ENCODE measurements around the gene HIP1. TPM values are rescaled to one million over a fixed set of nuclear protein-coding genes. Genes with fewer than 3 reads are reported as not detected.
"Not testable (repeated sequence)": the region's sequence is repeated elsewhere in the genome, so short reads cannot be mapped to it uniquely, and the experiment has no call there.

The HIP1 gene
- total RNA-seq, 2 experiments from 2014 or later = 2.1 to 2.3 TPM

GRCh38 chr7:75623390-75624133 is 115.2 kb downstream of the HIP1 start:
- CTCF ChIA-PET = interaction anchor here (0.9 kb wide), 1 partner anchor 11 kb away, joined by 3 read pairs; no protein-coding TSS in a partner anchor
- Mint-ChIP-seq H3K27me3 (ENCODE audit: low read depth) (no peaks in the 10 kb centered on the region), H3K9me3 (peaks cover 6% of the 10 kb centered on the region), H3K27ac (no peak overlapping the region), H3K4me1 (ENCODE audit: low read depth) (peaks cover 4% of the 10 kb centered on the region), H3K4me3 (no peak overlapping the region), H3K36me3 (ENCODE audit: low read depth) (peaks cover 3% of the 10 kb centered on the region)
- intact Hi-C loops (cut with micrococcal nuclease) = no loop called here
- no peak for DNase-seq

GRCh38 chr7:75621124-75621523 is 117.6 kb downstream of the HIP1 start:
- CTCF ChIA-PET = no interaction called here
- intact Hi-C loops (cut with micrococcal nuclease) = no loop called here
- Mint-ChIP-seq H3K27me3 (ENCODE audit: low read depth) (no peaks in the 10 kb centered on the region), H3K9me3 (no peaks in the 10 kb centered on the region), H3K4me1 (ENCODE audit: low read depth) (peaks cover 23% of the 10 kb centered on the region), H3K27ac (no peak overlapping the region), H3K4me3 (no peak overlapping the region), H3K36me3 (ENCODE audit: low read depth) (no peaks in the 10 kb centered on the region)
- DNase-seq = no peak

- Mint-ChIP-seq H3K36me3 (ENCODE audit: low read depth) (no peaks in the 10 kb centered on the region), H3K27me3 (ENCODE audit: low read depth) (no peaks in the 10 kb centered on the region), H3K4me3 (no peak overlapping the region), H3K4me1 (ENCODE audit: low read depth) (peaks cover 23% of the 10 kb centered on the region), H3K9me3 (no peaks in the 10 kb centered on the region), H3K27ac (no peak overlapping the region)
- intact Hi-C loops (cut with micrococcal nuclease) = no loop called here
- CTCF ChIA-PET = no interaction called here
- DNase-seq = no peak
These were observed 119.1 kb downstream of the HIP1 start for GRCh38 chr7:75619636-75620035.

- peaks cover 23% of the 10 kb centered on the region for H3K4me1 Mint-ChIP-seq (ENCODE audit: low read depth)
- intact Hi-C loops (cut with micrococcal nuclease) = no loop called here
- DNase-seq = peak; percentile 72
- peak overlapping the region; percentile 54 for H3K27ac Mint-ChIP-seq
- H3K27me3 Mint-ChIP-seq (ENCODE audit: low read depth) = no peaks in the 10 kb centered on the region
- H3K4me3 Mint-ChIP-seq = peak overlapping the region; percentile 41
- no peaks in the 10 kb centered on the region for H3K9me3 Mint-ChIP-seq
- H3K36me3 Mint-ChIP-seq (ENCODE audit: low read depth) = no peaks in the 10 kb centered on the region
- CTCF ChIA-PET = interaction anchor here (0.6 kb wide), 1 partner anchor 76 kb away, joined by 3 read pairs; no protein-coding TSS in a partner anchor
These were observed 121.0 kb downstream of the HIP1 start for GRCh38 chr7:75617634-75618234.

- no peak for DNase-seq
- H3K4me1 Mint-ChIP-seq (ENCODE audit: low read depth) = peaks cover 23% of the 10 kb centered on the region
- H3K27me3 Mint-ChIP-seq (ENCODE audit: low read depth) = no peaks in the 10 kb centered on the region
- no peak overlapping the region for H3K27ac Mint-ChIP-seq
- CTCF ChIA-PET = no interaction called here
- H3K4me3 Mint-ChIP-seq = no peak overlapping the region
- H3K9me3 Mint-ChIP-seq = no peaks in the 10 kb centered on the region
- intact Hi-C loops (cut with micrococcal nuclease) = no loop called here
- no peaks in the 10 kb centered on the region for H3K36me3 Mint-ChIP-seq (ENCODE audit: low read depth)
These were observed 122.1 kb downstream of the HIP1 start for GRCh38 chr7:75616421-75617167.

GRCh38 chr7:75614401-75614800 is 124.3 kb downstream of the HIP1 start:
- H3K4me3 Mint-ChIP-seq = no peak overlapping the region
- H3K9me3 Mint-ChIP-seq = no peaks in the 10 kb centered on the region
- intact Hi-C loops (cut with micrococcal nuclease) = no loop called here
- H3K27me3 Mint-ChIP-seq (ENCODE audit: low read depth) = no peaks in the 10 kb centered on the region
- H3K27ac Mint-ChIP-seq = no peak overlapping the region
- peaks cover 23% of the 10 kb centered on the region for H3K4me1 Mint-ChIP-seq (ENCODE audit: low read depth)
- CTCF ChIA-PET = no interaction called here
- H3K36me3 Mint-ChIP-seq (ENCODE audit: low read depth) = no peaks in the 10 kb centered on the region
- DNase-seq = no peak

- DNase-seq = no peak
- Mint-ChIP-seq H3K4me3 (no peak overlapping the region), H3K9me3 (no peaks in the 10 kb centered on the region), H3K4me1 (ENCODE audit: low read depth) (peaks cover 17% of the 10 kb centered on the region), H3K27ac (no peak overlapping the region), H3K27me3 (ENCODE audit: low read depth) (no peaks in the 10 kb centered on the region), H3K36me3 (ENCODE audit: low read depth) (no peaks in the 10 kb centered on the region)
- CTCF ChIA-PET = no interaction called here
- intact Hi-C loops (cut with micrococcal nuclease) = no loop called here
These were observed 125.4 kb downstream of the HIP1 start for GRCh38 chr7:75613351-75613750.

GRCh38 chr7:75611557-75612178 is 127.1 kb downstream of the HIP1 start:
- Mint-ChIP-seq H3K27ac (no peak overlapping the region), H3K4me3 (no peak overlapping the region), H3K36me3 (ENCODE audit: low read depth) (no peaks in the 10 kb centered on the region), H3K27me3 (ENCODE audit: low read depth) (no peaks in the 10 kb centered on the region), H3K9me3 (no peaks in the 10 kb centered on the region), H3K4me1 (ENCODE audit: low read depth) (peaks cover 2% of the 10 kb centered on the region)
- no peak for DNase-seq
- intact Hi-C loops (cut with micrococcal nuclease) = no loop called here
- CTCF ChIA-PET = no interaction called here

GRCh38 chr7:75609416-75609815 is 129.3 kb downstream of the HIP1 start:
- H3K4me3 Mint-ChIP-seq; H3K27ac Mint-ChIP-seq; DNase-seq; intact Hi-C loops (cut with micrococcal nuclease); H3K27me3 Mint-ChIP-seq (ENCODE audit: low read depth); CTCF ChIA-PET; H3K4me1 Mint-ChIP-seq (ENCODE audit: low read depth); H3K9me3 Mint-ChIP-seq; H3K36me3 Mint-ChIP-seq (ENCODE audit: low read depth): not testable (repeated sequence)

GRCh38 chr7:75608451-75609122 is 130.2 kb downstream of the HIP1 start:
- Mint-ChIP-seq H3K4me1 (ENCODE audit: low read depth) (no peaks in the 10 kb centered on the region), H3K9me3 (no peaks in the 10 kb centered on the region), H3K27ac (no peak overlapping the region), H3K27me3 (ENCODE audit: low read depth) (no peaks in the 10 kb centered on the region), H3K4me3 (no peak overlapping the region), H3K36me3 (ENCODE audit: low read depth) (no peaks in the 10 kb centered on the region)
- intact Hi-C loops (cut with micrococcal nuclease) = no loop called here
- DNase-seq = no peak
- CTCF ChIA-PET = no interaction called here

- H3K4me3 Mint-ChIP-seq = no peak overlapping the region
- H3K27me3 Mint-ChIP-seq (ENCODE audit: low read depth) = no peaks in the 10 kb centered on the region
- H3K27ac Mint-ChIP-seq = no peak overlapping the region
- no peaks in the 10 kb centered on the region for H3K4me1 Mint-ChIP-seq (ENCODE audit: low read depth)
- intact Hi-C loops (cut with micrococcal nuclease) = no loop called here
- H3K36me3 Mint-ChIP-seq (ENCODE audit: low read depth) = no peaks in the 10 kb centered on the region
- H3K9me3 Mint-ChIP-seq = no peaks in the 10 kb centered on the region
- CTCF ChIA-PET = interaction anchor here (0.6 kb wide), 1 partner anchor 10 kb away, joined by 3 read pairs; no protein-coding TSS in a partner anchor
- no peak for DNase-seq
These were observed 134.3 kb downstream of the HIP1 start for GRCh38 chr7:75604408-75604807.

- H3K27ac Mint-ChIP-seq; H3K4me3 Mint-ChIP-seq; DNase-seq; CTCF ChIA-PET; H3K9me3 Mint-ChIP-seq; H3K36me3 Mint-ChIP-seq (ENCODE audit: low read depth); H3K27me3 Mint-ChIP-seq (ENCODE audit: low read depth); H3K4me1 Mint-ChIP-seq (ENCODE audit: low read depth); intact Hi-C loops (cut with micrococcal nuclease): not testable (repeated sequence)
These were observed 135.9 kb downstream of the HIP1 start for GRCh38 chr7:75602831-75603230.
